AG10803 (cell line): Measurements from ENCODE around the gene GSTM5.

Experiments
- DNase-seq: peaks from one replicate; pipeline ENCODE4 v3.0.0; 2010; ENCODE audit warnings: low read depth
- H3K4me3 ChIP-seq: 2 replicates; pipeline ENCODE4 v1.5.1; 2011; ENCODE audit warnings: mild to moderate bottlenecking, low read length, control low read depth
- TF ChIP-seq, protein P1 (sequence below): conservative IDR thresholded peaks from 2 replicates; pipeline ENCODE4 v1.5.1; 2011; ENCODE audit warnings: mild to moderate bottlenecking, low read length, control low read depth, inconsistent platforms

The GSTM5 gene

DNA sequence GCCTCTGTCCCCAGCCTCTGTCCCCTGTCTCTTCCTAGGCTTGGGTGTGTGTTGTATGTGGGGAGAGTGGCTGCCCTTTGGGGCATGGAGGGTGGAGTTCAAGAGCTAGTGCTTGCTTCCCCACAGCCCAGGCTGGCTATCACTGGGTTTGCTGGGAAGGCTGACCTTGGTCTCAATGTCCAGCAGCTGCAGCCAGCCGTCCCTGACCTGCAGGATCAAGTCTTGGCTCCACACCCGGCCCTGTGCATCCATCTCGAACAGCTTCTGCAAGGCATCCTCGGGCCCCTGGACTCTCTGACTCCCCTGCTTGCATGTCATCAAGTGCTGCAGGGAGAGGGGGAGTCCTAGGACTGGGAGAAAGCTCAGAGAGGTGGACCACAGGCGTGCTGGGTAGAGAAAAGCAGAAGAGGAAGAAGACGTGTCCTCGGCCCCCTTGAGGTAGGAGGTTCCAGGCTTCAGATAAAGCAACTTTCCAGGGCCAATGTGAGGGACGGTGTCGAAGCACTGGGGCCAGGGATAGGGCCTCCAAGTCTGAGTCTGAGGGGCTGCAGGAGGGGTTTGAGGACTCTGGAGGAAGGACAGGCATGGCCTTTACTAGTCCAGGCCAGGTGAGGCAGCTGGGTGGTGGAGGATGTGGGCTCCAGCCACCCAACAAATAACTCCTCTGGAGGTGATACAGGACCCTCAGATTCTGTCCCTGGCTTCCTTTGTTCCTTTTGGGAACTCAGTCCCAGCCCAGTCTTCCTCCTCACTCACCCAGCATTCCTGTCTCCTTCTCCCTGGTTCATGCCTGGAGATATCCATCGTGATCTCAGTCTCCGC lies 47.7 kb downstream of the GSTM5 start:
- no peak for DNase-seq
- TF ChIP-seq, protein P1, sequence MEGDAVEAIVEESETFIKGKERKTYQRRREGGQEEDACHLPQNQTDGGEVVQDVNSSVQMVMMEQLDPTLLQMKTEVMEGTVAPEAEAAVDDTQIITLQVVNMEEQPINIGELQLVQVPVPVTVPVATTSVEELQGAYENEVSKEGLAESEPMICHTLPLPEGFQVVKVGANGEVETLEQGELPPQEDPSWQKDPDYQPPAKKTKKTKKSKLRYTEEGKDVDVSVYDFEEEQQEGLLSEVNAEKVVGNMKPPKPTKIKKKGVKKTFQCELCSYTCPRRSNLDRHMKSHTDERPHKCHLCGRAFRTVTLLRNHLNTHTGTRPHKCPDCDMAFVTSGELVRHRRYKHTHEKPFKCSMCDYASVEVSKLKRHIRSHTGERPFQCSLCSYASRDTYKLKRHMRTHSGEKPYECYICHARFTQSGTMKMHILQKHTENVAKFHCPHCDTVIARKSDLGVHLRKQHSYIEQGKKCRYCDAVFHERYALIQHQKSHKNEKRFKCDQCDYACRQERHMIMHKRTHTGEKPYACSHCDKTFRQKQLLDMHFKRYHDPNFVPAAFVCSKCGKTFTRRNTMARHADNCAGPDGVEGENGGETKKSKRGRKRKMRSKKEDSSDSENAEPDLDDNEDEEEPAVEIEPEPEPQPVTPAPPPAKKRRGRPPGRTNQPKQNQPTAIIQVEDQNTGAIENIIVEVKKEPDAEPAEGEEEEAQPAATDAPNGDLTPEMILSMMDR: no peak
- H3K4me3 ChIP-seq: no peak overlapping the region

DNA sequence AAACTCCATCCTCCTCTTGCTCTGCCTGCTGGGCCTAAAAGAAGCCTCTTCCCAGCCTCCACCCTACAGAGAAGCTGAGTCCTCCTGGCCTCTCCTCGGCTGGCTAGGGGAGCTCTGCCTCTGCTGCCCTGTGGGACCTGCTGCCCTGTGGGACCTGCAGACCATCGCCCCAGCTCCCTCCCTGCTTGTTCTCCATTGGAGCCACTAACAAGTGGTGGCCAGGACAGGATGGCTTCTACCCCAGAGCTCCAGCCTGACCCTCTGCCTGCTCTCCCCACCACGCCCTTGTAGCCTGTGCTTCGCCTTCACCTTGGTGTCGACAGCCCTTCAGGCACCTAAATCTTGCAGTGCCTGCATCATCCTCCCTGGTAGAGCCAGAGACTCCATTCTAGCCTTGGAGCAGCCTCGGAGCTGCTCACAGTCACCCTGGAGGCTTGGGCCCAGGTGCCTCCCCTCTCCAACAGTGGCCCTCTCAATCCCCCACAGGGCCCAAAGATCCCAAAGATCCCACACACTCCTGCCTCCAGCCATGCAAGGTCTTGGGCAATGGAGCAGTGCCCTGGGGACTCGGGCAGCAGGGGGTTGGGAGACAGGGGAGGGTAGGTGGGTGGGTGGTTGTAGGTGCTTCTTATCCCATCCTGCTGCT lies 48.7 kb downstream of the GSTM5 start:
- H3K4me3 ChIP-seq: no peak overlapping the region
- TF ChIP-seq, protein P1: no peak
- no peak for DNase-seq

DNA sequence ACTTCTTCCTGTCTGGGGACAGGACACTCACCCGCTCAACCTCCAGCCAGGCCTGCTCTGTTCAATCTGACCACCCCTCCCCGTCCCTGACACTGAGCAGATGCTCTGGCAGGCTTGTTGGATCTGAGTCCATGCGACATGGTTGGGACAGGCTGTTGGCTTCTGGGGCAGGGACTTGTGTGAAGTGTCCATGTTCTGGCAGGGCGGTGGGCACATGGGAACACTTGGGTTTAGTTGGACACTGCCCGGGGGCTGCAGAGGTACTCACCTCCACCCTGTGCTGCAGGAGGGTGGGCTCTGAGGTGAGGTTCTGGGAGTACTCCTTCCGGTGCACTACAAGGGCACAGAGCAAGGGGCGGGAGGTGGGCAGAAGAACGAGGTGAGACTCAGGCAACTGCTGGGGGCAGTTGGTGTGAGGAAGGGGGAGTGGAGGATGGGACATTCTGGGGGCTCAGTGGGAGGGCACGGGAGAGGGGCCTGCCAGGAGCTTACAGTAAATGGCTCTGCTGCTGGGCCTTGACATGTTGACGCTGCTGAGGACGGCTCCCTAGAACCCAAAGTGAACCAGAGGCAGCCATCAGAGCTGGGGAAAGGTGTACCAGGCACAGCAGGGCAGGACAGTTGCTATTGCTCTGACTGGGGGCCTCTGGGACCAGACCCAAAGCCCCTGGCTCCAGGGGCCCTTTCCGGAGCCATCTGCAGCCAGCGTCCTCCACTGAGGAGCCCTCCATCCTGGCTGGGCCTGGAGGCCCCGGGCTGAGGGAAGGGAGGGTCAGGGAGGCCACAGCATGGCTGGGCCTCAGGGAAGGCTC lies 49.4 kb downstream of the GSTM5 start:
- H3K4me3 ChIP-seq: no peak overlapping the region
- TF ChIP-seq, protein P1: no peak
- no peak for DNase-seq

DNA sequence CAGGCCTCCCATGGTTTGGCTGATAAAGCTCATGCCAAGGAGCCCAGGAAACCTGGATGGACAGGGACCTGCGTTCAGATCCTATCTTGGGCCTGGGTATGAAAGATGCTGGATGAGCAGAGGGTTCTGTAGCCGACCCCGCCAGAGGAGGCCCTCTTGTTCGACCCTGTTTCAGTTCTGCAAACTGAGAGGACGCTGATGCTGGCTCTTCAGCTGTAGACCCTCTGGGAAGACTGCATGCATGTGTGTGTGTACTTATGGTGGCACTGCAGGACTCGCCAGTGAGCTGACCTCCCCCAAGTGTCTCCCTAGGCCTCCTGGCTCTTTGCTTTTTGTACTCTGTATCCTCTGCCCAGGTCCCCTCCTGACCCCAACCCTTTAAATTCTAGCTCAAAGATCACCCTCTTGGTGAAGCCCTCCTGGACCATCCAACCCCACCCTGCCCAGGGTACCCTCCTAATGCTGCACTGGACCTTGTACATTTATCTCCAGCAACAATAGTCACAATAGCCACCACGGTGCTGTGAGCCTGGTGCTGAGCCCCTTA lies 50.1 kb downstream of the GSTM5 start:
- no peak overlapping the region for H3K4me3 ChIP-seq
- no peak for DNase-seq
- TF ChIP-seq, protein P1: no peak

DNA sequence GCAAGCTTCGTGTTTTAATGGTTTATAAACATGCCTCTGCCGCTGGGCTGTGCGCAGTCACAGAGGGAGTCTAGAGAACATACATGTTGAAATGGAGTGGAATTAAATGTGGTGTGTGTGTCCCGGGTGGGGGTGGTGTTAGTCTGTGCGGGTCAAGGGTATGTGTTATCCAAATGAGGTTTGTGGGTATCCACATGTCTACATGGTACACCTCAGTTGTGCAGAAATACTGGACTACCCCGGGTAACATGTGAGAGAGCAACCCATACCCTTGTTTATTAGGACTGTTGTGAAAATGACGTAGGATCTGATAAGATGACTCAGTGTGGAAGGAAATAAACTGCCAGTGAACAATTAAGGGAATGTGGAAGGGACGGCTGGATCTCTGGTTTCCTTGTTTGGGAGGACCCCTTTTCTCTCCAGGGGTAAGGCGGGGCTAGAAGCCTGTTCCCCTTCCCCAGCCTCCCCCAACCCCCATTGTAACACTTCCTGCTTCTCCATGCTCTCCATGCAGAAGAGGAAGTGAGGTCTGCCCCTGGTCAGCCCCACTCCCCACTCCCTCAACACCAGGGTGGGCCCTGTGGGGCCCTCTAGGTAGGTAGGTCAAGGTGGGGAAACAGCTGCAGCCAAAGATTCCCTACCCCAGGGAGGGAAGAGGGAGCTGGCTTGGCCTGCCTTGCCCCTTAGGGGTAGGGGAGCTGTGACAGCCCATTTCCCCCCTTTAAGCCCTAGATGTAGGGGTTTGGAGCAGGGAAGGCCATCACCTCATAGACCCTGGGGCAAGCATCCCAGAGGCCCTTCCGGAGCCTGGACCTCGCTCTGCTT lies 51.0 kb downstream of the GSTM5 start:
- H3K4me3 ChIP-seq: no peak overlapping the region
- TF ChIP-seq, protein P1: no peak
- peak; percentile 38 for DNase-seq

DNA sequence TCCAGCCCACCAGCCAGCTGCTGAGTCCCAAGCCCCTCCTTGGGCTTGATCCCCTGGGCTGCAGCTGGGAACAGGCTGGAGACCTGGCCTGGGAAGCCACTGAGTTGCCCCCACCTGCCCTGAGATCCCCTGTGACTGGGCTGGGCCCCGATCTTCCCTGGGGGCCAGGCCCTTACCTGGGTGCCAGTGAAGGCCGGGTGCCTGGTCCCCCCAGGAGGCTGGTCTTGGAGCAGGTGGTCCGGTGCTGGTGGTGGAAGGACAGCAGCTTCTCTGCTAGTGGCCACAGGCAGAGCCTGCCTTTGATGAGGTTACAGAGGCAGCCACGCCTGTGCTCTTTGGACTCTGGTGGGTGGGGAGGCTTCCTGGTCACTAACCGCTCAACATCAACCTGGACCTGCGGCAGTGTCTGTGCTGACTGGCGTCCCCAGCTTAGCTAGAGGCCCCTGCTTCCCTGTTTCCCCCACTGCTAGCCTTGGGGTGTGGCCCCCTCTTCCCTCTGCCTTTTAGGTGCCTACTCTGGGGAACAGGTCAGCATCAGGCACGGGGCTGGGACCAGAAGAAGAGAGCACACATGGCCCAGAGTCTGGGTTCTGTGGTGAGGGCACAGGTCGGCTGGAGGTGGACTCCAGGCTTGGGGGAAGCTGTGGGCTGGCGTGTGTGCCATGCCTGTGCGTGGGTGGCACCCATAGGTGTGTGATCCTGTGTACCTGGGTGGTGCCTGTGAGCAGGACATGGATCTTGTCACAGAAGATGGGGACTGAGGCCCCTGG lies 51.8 kb downstream of the GSTM5 start, which contains the start of gene EPS8L3:
EPS8L3 (minus strand) TSS at position 278 of the 770 bp plus-strand sequence. CDS start 2,174 bp downstream, outside the sequence.
- TF ChIP-seq, protein P1: no peak
- no peak within 1 kb of the TSS for H3K4me3 ChIP-seq
- DNase-seq: no peak
